ENCODE measurements around the gene CATSPERB. TPM values are rescaled to one million over a fixed set of nuclear protein-coding genes. Genes with fewer than 3 reads are reported as not detected.

Gene CATSPERB
- polyA plus RNA-seq, 1 experiment, result not detected

GRCh38 chr14:91714805-91715204, 17.1 kb downstream of the CATSPERB start:
- DNase-seq (ENCODE audit: low read depth, low spot score), result no peak
- Histone ChIP-seq H3K27me3 (ENCODE audit: control insufficient read depth, insufficient read depth, low read length) (no peaks in the 10 kb centered on the region), H3K9me3 (ENCODE audit: control insufficient read depth, insufficient read depth, low read length) (no peaks in the 10 kb centered on the region), H3K27ac (ENCODE audit: low read depth, low read length) (no peak overlapping the region), H3K4me3 (ENCODE audit: low read depth, low read length) (no peak overlapping the region)
- ChIA-PET POLR2A (no interaction called here), CTCF (no interaction called here)
- no peak for TF ChIP-seq CTCF (IDR thresholded peaks at IDR 0.05; ENCODE audit: low read depth, low read length)

GRCh38 chr14:91708795-91709194, 23.1 kb downstream of the CATSPERB start:
- ChIA-PET CTCF (no interaction called here), POLR2A (no interaction called here)
- H3K27me3 ChIP-seq (ENCODE audit: control insufficient read depth, insufficient read depth, low read length), result no peaks in the 10 kb centered on the region
- no peaks in the 10 kb centered on the region for H3K9me3 ChIP-seq (ENCODE audit: control insufficient read depth, insufficient read depth, low read length)
- no peak overlapping the region for H3K4me3 ChIP-seq (ENCODE audit: low read depth, low read length)
- DNase-seq (ENCODE audit: low read depth, low spot score), result no peak
- H3K27ac ChIP-seq (ENCODE audit: low read depth, low read length), result no peak overlapping the region
- no peak for TF ChIP-seq CTCF (IDR thresholded peaks at IDR 0.05; ENCODE audit: low read depth, low read length)

- TF ChIP-seq CTCF (IDR thresholded peaks at IDR 0.05; ENCODE audit: low read depth, low read length), result no peak
- ChIA-PET POLR2A (no interaction called here), CTCF (no interaction called here)
These were observed 24.9 kb downstream of the CATSPERB start for GRCh38 chr14:91706996-91707395.

GRCh38 chr14:91694643-91695042, 37.2 kb downstream of the CATSPERB start:
- Histone ChIP-seq H3K27me3 (ENCODE audit: control insufficient read depth, insufficient read depth, low read length) (no peaks in the 10 kb centered on the region), H3K4me3 (ENCODE audit: low read depth, low read length) (no peak overlapping the region), H3K27ac (ENCODE audit: low read depth, low read length) (no peak overlapping the region), H3K9me3 (ENCODE audit: control insufficient read depth, insufficient read depth, low read length) (no peaks in the 10 kb centered on the region)
- no peak for TF ChIP-seq CTCF (IDR thresholded peaks at IDR 0.05; ENCODE audit: low read depth, low read length)
- ChIA-PET CTCF (no interaction called here), POLR2A (no interaction called here)
- DNase-seq (ENCODE audit: low read depth, low spot score), result no peak

More at GRCh38 chr14:91706996-91707395, 24.9 kb downstream of the CATSPERB start:
- Histone ChIP-seq H3K4me3 (ENCODE audit: low read depth, low read length) (no peak overlapping the region), H3K27me3 (ENCODE audit: control insufficient read depth, insufficient read depth, low read length) (no peaks in the 10 kb centered on the region), H3K9me3 (ENCODE audit: control insufficient read depth, insufficient read depth, low read length) (no peaks in the 10 kb centered on the region), H3K27ac (ENCODE audit: low read depth, low read length) (no peak overlapping the region)
- no peak for DNase-seq (ENCODE audit: low read depth, low spot score)

- no peak for TF ChIP-seq CTCF (IDR thresholded peaks at IDR 0.05; ENCODE audit: low read depth, low read length)
- Histone ChIP-seq H3K9me3 (ENCODE audit: control insufficient read depth, insufficient read depth, low read length) (no peaks in the 10 kb centered on the region), H3K27ac (ENCODE audit: low read depth, low read length) (no peak overlapping the region), H3K27me3 (ENCODE audit: control insufficient read depth, insufficient read depth, low read length) (no peaks in the 10 kb centered on the region), H3K4me3 (ENCODE audit: low read depth, low read length) (no peak overlapping the region)
- DNase-seq (ENCODE audit: low read depth, low spot score), result no peak
- CTCF ChIA-PET, result no interaction called here
- POLR2A ChIA-PET, result no interaction called here
These were observed 38.5 kb downstream of the CATSPERB start for GRCh38 chr14:91693346-91693745.
